8988T (cell line): ENCODE data around the gene STK39.
"Not testable (repeated sequence)": the region's sequence is repeated elsewhere in the genome, so short reads cannot be mapped to it uniquely, and the experiment has no call there.

ENCODE experiments used
- DNase-seq: peaks from one replicate; pipeline ENCODE4 v3.0.0; 2011

Gene STK39

GRCh38 chr2:168079236-168079635, 168.2 kb downstream of the STK39 start:
- DNase-seq, result no peak

- DNase-seq, result no peak
Measured at GRCh38 chr2:168076731-168077130, 170.7 kb downstream of the STK39 start.

DNA sequence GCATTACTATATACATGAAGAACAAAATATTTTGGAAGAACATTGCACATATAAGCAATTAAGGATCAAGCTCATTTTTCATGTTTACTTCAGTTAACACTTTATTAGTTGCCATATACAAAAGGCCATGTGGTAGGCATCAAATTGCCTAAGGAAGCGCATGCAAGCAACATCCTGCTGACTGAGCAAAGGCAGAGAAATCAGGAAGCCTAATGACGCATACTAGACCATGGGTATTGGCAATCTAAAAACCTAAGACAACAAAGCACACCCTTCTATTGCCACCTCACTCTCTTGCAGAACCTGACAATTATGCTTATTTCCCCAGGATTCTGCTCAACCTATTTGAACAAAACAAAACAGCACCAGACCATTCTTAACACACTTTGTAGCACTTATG, 171.9 kb downstream of the STK39 start:
- no peak for DNase-seq

DNA sequence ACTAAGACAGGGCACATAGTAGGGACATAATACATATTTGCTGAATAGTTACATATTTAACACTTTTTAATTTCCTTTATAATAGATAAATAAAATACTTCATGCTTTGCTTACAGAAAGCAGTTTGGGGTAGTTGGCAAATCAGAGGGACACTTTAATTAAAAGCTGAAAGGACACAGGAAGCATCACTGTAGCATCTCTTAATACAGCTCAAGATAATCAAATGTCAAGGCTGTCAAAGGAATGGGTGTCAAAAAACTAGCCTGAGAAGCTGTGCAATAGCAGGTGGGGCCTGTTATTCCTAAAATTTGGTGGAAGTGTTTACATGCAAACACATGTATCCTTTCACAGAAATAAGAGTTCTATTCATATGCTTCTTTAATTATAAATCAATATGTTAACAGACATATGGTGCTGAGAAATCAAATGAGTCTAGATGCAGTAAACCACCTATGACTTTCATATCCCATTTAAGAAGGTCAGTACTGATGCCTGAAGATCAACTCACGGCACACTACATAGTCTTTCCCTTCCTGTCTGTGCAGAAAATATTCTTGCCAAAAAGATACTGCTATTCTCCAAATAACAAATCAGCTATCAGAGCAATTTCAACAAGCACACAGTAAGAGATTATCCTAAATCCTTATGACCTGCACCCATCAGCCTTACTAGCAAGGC, 174.6 kb downstream of the STK39 start:
- DNase-seq, result no peak

GRCh38 chr2:168064011-168064998, 183.1 kb downstream of the STK39 start:
- no peak for DNase-seq

DNA sequence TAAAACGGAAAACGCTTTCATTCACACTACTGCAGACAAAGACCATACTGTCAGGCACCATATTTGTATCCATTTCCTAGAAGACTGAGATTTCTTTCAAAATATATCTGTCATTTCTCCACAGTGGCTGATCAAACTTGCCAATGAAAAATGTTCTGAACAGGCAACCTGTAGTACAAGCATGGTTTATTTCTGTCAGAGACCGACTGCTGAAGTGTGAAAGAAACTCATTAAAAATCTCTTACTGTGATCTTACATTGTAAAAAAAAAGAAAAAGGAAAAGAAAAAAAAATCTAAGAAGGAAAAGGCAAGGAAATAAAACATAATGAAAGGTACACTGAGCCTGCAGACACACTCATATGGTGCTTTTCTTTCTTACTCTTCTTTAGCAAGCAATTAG, 184.5 kb downstream of the STK39 start:
- no peak for DNase-seq

DNA sequence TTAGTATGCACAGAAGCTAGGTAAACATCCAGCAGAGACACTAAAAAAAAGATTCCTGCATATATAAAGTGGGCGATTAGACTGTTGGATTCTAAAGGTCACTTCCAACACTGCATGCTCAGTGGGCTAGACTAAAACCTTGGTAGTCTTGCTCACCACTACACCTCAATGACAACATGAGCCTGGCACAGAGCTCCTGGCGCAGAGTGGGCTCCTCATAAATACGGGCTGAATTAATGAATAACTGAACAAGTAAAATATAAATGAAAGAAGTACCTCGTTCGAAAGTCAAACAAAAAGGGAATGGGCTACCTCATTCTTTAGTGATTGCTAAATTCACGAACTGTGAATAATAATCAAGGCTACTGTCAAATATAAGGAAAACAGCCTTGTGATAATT, 185.3 kb downstream of the STK39 start:
- DNase-seq, result no peak

DNA sequence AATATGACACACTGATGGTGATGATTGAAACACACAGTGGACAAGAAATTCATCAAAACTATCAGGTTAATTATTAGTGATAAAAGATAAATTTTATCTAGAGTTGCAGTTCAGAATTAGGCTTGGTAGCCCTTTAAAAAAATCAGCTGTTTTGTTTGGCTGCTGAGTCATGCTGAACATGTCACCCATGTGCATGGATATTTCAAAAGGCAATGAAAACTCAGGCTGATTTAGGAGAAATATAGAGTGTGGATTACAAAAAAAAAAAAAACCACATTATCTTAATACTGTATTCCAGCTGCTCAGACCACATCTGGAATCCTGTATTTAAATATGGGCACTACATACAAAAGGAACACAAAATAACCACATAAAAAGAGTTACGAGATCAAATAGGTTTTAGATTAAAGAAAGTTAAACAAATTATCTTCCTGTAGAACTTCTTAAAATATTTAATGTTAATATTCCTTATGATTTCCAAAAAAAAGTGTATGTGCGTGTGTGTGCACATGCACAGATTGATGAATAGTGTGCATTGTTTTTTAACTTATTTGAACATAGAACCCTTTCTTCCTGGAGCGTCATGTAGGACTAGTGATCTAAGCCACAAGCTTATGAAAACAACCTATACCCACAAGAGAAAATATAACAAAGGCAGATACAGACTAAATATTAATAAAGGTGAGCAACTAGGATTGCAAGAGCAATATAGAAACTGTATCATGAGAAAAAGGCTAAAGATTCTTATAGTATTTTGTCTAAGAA, 186.2 kb downstream of the STK39 start:
- no peak for DNase-seq

GRCh38 chr2:168059758-168060157, 187.6 kb downstream of the STK39 start:
- no peak for DNase-seq

DNA sequence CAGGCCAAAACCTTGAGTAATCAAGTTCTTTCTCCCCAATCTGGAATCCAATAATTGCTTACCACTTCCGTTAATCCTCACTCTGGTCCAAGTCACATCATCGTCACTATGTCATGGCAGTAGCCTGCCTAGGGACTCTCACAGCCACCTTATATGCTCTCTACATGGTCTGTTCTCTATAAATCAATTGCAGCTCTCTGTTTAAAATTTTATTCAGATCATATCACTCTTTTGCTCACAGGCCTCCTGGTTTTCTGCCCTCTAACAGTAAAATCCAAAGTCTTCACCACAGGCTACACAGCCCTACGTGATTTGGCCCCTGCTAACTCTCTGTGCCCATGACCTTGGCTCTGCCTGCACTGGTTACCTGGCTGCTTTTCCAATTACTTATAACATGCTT, 188.7 kb downstream of the STK39 start:
- no peak for DNase-seq

- no peak for DNase-seq
Measured at GRCh38 chr2:168056242-168056787, 191.1 kb downstream of the STK39 start.

DNA sequence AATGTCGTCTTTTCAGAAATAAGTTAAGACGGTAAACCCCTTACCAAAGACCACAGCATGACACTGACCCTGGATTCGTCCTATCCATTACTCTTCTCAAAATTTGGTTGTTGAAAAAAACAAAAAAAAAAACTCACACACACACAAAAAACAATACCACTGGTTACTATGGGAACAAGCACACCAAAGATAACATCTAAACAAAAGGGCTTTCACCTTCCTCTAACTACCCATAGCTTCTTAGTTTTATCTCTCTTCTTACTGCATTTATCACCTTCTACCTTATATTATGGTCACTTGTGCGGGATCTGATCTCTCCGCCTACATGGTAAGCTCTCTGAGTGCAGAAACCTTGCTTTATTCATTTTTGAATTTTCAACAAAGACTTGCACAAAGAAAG, 192.7 kb downstream of the STK39 start:
- no peak for DNase-seq

- no peak for DNase-seq
Measured at GRCh38 chr2:168053676-168054075, 193.7 kb downstream of the STK39 start.

GRCh38 chr2:168052773-168053172, 194.6 kb downstream of the STK39 start:
- DNase-seq, result no peak

DNA sequence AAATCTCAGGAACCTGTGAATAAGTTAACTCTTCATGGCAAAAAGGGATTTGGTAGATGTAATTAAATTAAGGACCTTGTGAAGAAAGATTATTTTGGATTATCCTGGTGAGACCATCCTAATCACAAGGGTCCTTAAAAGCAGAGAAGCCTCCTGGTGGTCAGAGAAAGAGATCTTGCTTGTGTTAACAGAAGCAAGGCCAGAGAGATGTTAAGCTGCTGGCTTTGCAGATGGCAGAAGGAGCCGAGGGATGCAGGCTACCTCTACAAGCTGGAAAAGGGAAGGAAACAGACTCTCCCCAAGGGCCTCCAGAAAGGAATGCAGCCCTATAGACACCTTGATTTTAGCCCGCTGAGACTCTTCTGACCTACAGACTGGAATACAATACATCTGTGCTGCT, 197.0 kb downstream of the STK39 start:
- DNase-seq, result no peak

GRCh38 chr2:168049609-168050008, 197.8 kb downstream of the STK39 start:
- DNase-seq, result no peak

- no peak for DNase-seq
Measured at GRCh38 chr2:168047091-168047690, 200.2 kb downstream of the STK39 start.

DNA sequence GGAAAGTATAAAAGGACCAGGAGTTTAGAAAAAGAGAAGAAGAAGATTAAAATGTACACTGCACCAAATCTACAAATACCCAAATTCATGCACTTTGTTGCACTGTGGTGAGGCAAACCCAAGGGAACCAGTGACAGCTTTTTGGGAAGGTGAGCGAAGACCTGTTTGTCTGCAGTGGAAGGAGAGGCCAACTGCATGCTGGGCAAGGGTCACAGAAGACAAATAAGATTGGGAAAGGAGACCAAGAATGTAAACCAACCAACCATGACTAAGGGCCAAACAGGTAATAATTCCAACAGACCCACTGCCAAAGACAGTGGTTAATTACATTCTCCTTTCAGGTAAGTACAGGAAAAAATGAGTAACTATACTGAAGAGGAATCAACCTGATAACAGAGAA, 202.8 kb downstream of the STK39 start:
- DNase-seq, result no peak

GRCh38 chr2:168044176-168044575, 203.2 kb downstream of the STK39 start:
- no peak for DNase-seq

DNA sequence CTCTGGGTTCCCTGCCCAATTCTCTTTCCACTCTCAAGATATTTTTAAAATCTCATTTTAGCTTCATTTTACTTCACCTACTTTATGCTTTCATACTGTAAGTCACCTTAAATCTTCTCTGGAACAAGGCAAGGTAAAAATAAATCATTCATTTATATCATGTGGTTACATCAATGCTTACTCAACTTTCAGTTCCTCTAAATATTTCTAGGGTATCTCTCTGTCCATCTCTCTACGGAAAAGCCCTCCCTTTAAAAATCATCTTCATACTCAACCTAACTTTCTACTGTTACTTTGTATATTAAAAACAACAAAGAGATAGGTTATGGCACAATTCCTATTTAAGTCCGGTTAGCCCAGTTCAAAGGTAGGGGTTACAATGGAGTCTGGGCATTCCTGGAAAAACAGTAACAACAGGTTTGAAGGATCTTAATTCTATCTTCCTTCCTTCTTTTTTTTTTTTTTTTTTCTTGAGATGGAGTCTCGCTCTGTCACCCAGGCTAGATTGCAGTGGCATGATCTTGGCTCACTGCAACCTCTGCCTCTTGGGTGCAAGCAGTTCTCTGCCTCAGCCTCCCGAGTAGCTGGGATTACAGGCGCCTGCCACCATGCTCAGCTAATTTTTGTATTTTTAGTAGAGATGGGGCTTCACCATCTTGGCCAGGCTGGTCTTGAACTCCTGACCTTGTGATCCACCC, 205.1 kb downstream of the STK39 start:
- DNase-seq, result not testable (repeated sequence)

DNA sequence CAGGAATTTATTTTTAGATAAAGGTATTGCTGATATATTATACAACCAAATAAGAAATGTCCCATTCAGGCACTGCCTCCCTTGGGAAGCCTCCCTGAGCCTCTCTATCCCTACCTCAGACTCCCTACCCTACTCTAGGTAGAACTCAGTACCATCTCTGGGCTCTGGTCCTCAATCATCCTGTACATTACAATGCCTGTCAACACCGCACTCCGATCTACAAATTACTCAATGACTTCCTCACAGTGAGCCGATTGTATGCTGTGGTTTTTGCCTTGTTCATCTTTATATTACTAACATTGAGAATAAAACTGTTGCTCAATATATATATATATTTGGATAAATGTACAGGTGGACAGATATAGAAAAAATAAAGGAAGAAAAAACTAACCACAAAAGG, 207.5 kb downstream of the STK39 start:
- DNase-seq, result no peak

DNA sequence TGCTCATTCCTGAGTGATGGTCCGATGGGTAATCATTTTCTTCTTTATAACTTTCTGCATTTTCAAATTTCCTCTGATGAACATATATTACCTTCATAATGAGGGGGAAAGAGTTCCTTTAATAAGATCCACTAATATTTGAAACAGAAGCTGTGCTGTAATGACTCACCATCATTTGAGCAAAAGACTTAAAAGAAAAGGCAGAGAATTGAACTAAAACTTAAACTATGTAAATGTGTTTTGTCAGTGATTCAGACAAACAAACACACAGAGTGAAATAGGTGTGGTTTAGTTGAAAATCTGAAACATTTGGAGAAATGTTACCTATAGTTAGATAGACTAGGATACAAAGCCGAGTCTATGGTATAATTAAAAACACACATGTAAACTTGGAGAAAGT, 209.6 kb downstream of the STK39 start:
- no peak for DNase-seq
